HAP-1 (cell line): ENCODE measurements around the gene VPS37B.

Source experiments
- DNase-seq, 2 experiments: peaks; one replicate each; pipeline ENCODE4 v3.0.0-alpha.2; 2016 to 2020; ENCODE audit warnings: low spot score in 2 of 2
- H3K27me3 ChIP-seq: fragments of 250-450 bp; sonication (Bioruptor Pico); 2 replicates; pipeline ENCODE4 v1.5.1; 2020; ENCODE audit warnings: low read depth, mild to moderate bottlenecking, moderate library complexity
- H3K36me3 ChIP-seq: fragments of 250-450 bp; sonication (Bioruptor Pico); replicated peaks from 2 replicates; pipeline ENCODE4 v1.5.1; 2020; ENCODE audit warnings: mild to moderate bottlenecking
- H3K4me1 ChIP-seq: fragments of 250-450 bp; sonication (Bioruptor Pico); 2 replicates; pipeline ENCODE4 v1.5.1; 2020; ENCODE audit warnings: mild to moderate bottlenecking
- H3K4me3 ChIP-seq: fragments of 250-450 bp; sonication (Bioruptor Pico); 2 replicates; pipeline ENCODE4 v1.5.1; 2020; ENCODE audit warnings: mild to moderate bottlenecking, moderate library complexity
- H3K9me3 ChIP-seq: fragments of 250-450 bp; sonication (Bioruptor Pico); 2 replicates; pipeline ENCODE4 v1.5.1; 2020; ENCODE audit warnings: mild to moderate bottlenecking, moderate library complexity
- in situ Hi-C: fragments of 300-500 bp; cut with MboI; formaldehyde crosslinking; loops from 3 replicates; pipeline ENCODE4 v1.14.3; 2020; ENCODE audit warnings: low sequenced_read_pairs, inconsistent platforms, mixed read lengths

The VPS37B gene

DNA sequence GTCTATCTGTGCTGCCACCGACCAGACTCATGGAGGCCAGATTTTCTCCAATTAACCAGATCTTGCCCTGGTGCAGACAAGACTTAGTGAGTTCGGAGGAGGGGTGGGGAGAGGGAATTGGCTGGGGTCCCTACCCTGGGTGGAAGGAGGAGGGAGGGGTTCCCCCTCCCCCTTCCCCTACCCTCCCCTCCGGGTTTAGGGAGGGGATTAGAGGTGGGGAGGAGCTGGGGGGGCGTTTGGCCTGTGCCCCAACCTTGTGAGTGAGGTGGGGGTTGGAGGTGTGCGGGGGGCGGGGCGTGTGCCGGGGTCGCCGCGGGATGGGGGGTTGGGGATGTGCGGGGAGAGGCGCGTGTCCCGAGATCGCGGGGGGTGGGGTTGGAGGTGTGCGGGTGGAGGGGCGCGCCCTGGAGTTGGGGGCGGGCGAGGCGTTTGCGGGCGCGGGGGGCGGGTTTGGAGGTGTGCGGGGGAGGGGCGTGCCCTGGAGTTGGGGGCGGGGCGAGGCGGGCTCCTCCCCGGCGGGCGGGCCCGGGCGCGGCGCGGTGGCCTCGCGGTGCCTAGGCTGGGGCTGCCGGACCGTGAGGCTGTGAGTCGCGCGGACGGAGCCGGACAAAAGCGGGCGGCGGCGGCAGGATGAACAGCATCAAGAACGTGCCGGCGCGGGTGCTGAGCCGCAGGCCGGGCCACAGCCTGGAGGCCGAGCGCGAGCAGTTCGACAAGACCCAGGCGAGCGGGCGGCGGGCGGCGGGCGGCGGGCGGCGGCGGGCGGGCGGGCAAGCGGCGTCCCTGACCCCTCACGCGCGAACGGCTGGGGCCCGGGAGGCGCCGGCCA, 60.8 kb downstream of the VPS37B start, which contains the start of gene HIP1R:
Gene HIP1R (plus strand): TSS at position 537 of the 829 bp plus-strand sequence. CDS start 94 bp downstream, at position 631.
- DNase-seq, result peak in 1 of 2 experiments; percentile 70
- in situ Hi-C loops, result no loop called here

DNA sequence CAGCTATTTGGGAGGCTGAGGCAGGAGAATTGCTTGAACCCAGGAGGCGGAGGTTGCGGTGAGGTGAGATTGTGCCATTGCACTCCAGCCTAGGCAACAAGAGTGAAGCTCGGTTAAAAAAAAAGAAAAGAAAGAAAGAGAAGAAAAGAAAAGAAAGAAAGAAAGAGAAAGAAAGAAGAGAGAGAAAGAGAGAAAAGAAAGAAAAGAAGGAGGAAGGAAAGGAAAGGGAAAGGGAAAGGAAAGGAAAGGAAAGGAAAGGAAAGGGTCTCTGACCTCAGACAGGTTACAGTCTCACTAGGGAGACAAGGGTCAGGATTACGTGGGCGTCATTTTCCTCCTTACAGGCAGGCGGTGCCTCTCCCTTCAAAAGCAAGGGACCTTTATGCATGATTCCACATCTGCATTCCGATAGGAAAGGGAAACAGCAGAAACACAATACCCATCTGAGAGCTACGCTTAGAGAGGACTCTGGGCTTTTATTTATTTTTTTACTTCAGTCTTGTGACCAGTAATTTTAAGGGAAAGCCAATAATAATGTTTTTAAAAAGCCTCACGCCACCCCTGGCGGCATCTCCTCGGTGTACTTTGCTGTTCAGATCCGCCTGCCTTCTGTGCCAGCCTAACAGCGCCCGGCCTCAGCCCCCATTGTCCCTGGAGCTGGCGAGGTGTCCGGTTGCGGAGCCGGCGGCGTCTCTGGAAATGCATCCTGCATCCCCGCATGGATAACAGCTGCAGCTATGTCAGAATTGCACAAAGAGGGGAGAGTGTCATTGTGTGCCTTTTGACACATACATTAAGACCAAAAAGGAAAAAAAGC, 61.6 kb downstream of the VPS37B start:
- Histone ChIP-seq H3K9me3 (no peaks in the 10 kb centered on the region), H3K4me3 (peak overlapping the region; percentile 29)
- in situ Hi-C loops, result no loop called here

More for the DNA sequence above, 60.8 kb downstream of the VPS37B start, which contains the start of gene HIP1R:
- Histone ChIP-seq H3K27me3 (no peaks in the 10 kb centered on the region), H3K36me3 (0 out of 2 replicates have a peak, but pooled peaks cover 2% of the 10 kb centered on the region), H3K9me3 (no peaks in the 10 kb centered on the region), H3K4me1 (peaks cover 23% of the 10 kb centered on the region), H3K4me3 (peak within 1 kb of the TSS; percentile 54)

DNA sequence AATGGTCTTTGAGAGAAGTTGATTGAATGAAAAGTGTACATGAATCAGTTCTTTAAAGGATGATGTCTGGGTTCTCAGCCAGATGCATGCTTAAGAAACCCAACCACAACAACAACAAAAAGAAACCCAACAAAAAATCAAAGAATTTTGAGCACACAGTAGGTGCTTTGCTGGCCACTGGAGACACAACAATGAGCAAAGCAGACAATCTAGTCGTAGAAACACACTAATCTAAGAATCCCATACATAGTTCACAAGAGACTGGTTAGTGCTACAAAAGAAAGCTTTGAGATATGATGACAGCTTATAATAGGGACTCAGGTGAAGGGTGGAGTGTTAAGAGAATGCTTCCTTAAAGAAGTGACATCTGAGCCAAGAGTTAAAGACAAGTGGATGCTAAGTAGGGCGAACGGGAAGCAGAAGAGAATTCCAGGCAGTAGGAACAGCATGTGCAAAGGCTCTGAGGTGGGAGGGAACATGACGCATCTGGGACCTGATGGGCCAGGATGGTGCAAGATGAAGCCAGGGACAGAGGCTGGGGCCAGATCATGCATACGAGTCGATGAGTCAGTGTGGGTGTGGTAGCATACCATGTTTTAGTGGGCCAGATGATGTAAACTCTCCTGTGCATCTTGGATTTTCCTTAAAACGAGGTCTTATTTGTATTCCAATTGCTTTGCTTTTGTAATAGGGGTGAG, 65.3 kb downstream of the VPS37B start:
- H3K4me3 ChIP-seq, result no peak overlapping the region
- DNase-seq, result no peak
- H3K36me3 ChIP-seq, result no peaks in the 10 kb centered on the region
- H3K27me3 ChIP-seq, result no peaks in the 10 kb centered on the region
- in situ Hi-C loops, result no loop called here
- H3K9me3 ChIP-seq, result no peaks in the 10 kb centered on the region
- peaks cover 19% of the 10 kb centered on the region for H3K4me1 ChIP-seq

More for the DNA sequence above, 61.6 kb downstream of the VPS37B start:
- Histone ChIP-seq H3K27me3 (no peaks in the 10 kb centered on the region), H3K36me3 (0 out of 2 replicates have a peak, but pooled peaks cover 2% of the 10 kb centered on the region), H3K4me1 (peaks cover 23% of the 10 kb centered on the region)
- peak; percentile 80 to 86 for DNase-seq

DNA sequence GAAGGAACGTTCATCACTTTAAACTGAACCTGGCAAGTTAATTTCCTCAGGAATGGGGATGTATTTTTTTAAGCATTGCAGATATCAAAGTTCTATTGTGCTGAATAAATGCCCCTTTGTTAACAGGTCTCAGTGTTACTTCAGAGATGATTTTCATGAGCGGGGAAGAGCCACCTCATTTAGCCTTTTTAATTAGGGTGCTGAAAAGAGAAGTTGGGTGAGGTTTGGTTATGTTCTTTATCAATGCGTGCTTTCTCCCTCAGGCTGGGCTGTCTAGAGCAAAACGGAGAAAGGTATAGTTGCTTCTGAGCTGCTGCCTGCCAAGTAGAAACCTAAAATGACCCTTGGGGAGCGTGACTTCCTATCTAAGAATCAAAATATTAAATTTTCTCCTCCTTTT, 68.7 kb downstream of the VPS37B start:
- H3K4me3 ChIP-seq, result no peak overlapping the region
- in situ Hi-C loops, result no loop called here

DNA sequence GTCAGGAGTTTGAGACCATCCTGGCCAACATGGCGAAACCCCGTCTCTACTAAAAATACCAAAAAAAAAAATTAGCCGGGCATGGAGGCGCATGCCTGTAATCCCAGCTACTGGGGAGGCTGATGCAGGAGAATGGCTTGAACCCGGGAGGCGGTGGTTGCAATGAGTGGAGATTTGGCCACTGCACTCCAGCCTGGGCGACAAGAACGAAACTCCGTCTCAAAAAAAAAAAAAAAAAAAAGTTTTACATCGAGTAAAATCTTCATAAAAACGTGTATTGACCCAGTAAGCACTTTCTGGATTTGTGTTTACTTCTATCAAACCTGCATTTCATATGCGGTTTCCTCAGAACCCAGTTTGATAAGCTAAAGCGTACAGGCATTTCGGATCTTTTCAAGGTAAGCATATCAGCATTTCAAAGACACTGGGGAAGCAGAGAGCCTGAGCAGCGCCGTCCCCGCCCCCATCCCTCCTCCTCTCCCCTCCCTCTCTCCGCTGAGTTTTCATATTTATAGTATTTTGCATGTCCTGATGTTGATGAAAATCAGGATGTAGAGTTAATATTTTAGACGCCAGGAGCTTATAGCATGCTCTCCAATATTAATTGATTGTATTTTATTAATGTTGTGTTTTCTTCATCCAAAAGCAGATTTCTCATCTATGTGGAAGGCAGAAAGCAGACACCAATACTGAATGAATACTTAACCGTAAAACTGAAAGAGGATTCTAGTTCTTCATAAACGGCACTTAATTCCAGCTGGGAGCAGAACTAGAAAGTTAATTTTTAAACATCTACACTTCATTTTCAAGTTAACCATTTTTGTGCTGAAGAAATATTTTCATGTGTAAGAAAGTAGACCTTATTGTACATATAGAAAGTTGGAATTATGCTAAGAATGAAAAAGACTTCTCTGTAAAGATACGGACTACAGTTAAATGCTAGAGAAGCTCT, 69.9 kb downstream of the VPS37B start:
- peak overlapping the region; percentile 9 for H3K4me3 ChIP-seq
- H3K27me3 ChIP-seq, result no peaks in the 10 kb centered on the region
- no peaks in the 10 kb centered on the region for H3K36me3 ChIP-seq
- H3K4me1 ChIP-seq, result peaks cover 14% of the 10 kb centered on the region
- in situ Hi-C loops, result no loop called here
- H3K9me3 ChIP-seq, result no peaks in the 10 kb centered on the region
- peak; percentile 61 to 65 for DNase-seq

More for the DNA sequence above, 68.7 kb downstream of the VPS37B start:
- DNase-seq, result peak in 1 of 2 experiments; percentile 22
- peaks cover 14% of the 10 kb centered on the region for H3K4me1 ChIP-seq
- H3K9me3 ChIP-seq, result no peaks in the 10 kb centered on the region
- no peaks in the 10 kb centered on the region for H3K27me3 ChIP-seq
- no peaks in the 10 kb centered on the region for H3K36me3 ChIP-seq

DNA sequence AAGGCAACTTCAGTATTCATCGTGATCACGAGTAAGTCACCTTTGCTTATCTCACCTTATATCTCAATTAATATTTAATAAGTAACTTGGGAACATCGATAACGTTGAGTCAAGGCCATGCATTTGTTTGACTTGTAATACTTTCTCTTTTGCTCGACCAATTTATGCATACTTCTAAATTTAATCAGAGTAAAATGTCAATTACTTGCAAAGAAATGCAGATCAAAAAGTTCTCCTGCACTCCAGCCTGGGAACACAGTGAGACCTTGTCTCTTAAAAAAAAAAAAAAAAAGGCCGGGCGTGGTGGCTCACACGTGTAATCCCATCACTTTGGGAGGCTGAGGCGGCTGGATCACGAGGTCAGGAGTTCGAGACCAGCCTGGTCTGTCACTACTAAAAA, 72.5 kb downstream of the VPS37B start:
- no peaks in the 10 kb centered on the region for H3K27me3 ChIP-seq
- in situ Hi-C loops, result no loop called here
- no peaks in the 10 kb centered on the region for H3K9me3 ChIP-seq
- no peaks in the 10 kb centered on the region for H3K36me3 ChIP-seq
- peaks cover 14% of the 10 kb centered on the region for H3K4me1 ChIP-seq
- no peak for DNase-seq
- H3K4me3 ChIP-seq, result no peak overlapping the region

DNA sequence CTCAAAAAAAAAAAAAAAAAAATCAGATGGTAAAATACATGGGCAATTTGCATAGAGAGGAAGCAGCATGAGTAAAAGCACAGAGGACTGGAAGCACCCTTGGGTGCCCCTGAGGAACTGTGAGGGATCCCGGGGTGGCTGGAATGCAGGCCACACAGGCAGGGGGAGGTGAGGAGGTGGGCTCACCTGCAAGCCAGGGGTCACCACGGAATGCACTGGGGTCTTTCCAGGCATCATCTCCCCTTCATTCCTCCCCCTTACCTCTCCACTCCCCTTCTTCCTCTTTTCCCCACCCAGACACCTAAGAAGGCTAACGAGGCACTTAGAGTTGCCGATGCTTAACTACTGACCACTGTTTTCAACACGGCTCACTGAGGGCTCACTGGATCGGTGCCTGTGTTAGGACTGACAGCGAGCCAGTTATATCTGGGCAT, 75.1 kb downstream of the VPS37B start:
- Histone ChIP-seq H3K27me3 (no peaks in the 10 kb centered on the region), H3K4me1 (no peaks in the 10 kb centered on the region), H3K9me3 (no peaks in the 10 kb centered on the region), H3K36me3 (no peaks in the 10 kb centered on the region), H3K4me3 (no peak overlapping the region)
- DNase-seq, result no peak
- in situ Hi-C loops, result no loop called here

DNA sequence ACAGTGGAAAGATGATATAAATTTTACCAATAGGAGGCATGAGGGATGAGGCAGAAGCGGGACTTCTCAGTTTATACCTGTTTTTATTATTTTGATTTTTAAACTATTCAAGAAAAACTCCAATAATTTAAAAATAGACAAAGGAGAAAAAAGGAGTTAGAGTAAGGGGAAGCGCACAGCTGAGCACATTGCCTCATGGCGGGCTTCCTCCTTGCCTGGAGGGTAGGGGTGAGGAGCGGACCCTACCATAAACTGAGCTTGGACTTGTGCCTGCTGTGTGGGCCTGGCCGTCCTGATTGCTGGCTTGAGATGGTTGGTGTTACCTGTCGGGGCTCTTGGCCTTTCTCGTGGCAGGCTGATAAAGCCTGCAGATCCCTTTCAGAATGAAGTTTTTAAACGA, 75.8 kb downstream of the VPS37B start:
- in situ Hi-C loops, result no loop called here
- H3K4me3 ChIP-seq, result no peak overlapping the region

DNA sequence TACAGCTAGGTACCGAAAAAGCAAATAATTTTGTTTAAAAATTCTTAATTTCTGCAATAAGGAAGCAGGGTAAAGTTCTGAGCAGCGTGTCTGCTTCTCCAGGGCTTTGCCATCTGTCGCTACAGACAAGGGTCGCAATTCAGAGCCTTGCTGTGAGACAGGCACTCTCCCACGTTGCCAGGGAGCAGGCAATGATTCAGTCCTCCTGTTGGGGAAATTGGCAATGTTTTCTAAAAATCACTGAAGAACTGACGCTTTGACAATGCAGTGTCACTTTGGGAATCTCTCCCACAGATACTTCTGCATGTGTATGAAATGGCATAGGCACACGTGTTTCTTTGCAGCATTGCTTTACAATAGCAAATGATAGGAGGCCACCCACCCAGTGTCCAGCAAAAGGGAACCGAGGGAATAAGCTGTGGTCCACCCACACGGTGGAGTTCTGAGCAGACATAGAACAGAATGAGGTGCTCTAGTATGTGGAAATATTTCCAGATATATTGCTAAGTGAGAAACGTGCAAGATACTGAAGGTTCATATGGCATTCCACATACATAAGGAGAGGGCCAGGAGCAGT, 76.6 kb downstream of the VPS37B start:
- no peaks in the 10 kb centered on the region for H3K27me3 ChIP-seq
- in situ Hi-C loops, result no loop called here
- H3K4me1 ChIP-seq, result no peaks in the 10 kb centered on the region
- no peak for DNase-seq
- no peak overlapping the region for H3K4me3 ChIP-seq
- H3K36me3 ChIP-seq, result no peaks in the 10 kb centered on the region
- H3K9me3 ChIP-seq, result no peaks in the 10 kb centered on the region

More for the DNA sequence above, 75.8 kb downstream of the VPS37B start:
- no peaks in the 10 kb centered on the region for H3K4me1 ChIP-seq
- H3K36me3 ChIP-seq, result no peaks in the 10 kb centered on the region
- no peak for DNase-seq
- no peaks in the 10 kb centered on the region for H3K9me3 ChIP-seq
- H3K27me3 ChIP-seq, result no peaks in the 10 kb centered on the region
